ENCODE data around the gene ITGB1.

GRCh38 chr10:32985775-32986350, 27.8 kb upstream of the ITGB1 start:
- no peak for TF ChIP-seq CTCF (IDR thresholded peaks at IDR 0.05)
- peak in 1 of 2 donors; percentile 60 for TF ChIP-seq POLR2AphosphoS5 (IDR thresholded peaks at IDR 0.05)
- peak in 1 of 4 donors; percentile 59 for TF ChIP-seq EP300 (IDR thresholded peaks at IDR 0.05)
- TF ChIP-seq POLR2A (IDR thresholded peaks at IDR 0.05): no peak
